Measurements from ENCODE around the gene NIPA2.

GRCh38 chr15:22795206-22796063 lies 43.0 kb upstream of the NIPA2 start:
- TF ChIP-seq CTCF (IDR thresholded peaks at IDR 0.05; ENCODE audit: insufficient read depth, low read depth, low read length) (no peak), EZH2 (IDR thresholded peaks at IDR 0.05; ENCODE audit: insufficient read depth, low read length) (no peak)

All from astrocyte (in vitro differentiated cells and primary cell).